IPS DF 6.9 (cell line): ENCODE results near the gene LRRFIP2.

Experiments
- DNase-seq: peaks from one replicate; pipeline ENCODE4 v3.0.0-alpha.2; 2013; ENCODE audit warnings: low read depth, low spot score
- H3K27ac ChIP-seq: one replicate; pipeline ENCODE4 v1.5.1; 2013; ENCODE audit warnings: low read length, control low read depth
- H3K27me3 ChIP-seq: 2 replicates; pipeline ENCODE4 v1.6.1; 2013; ENCODE audit warnings: mild to moderate bottlenecking, low read length; ENCODE audit not compliant: control insufficient read depth, insufficient read depth
- H3K36me3 ChIP-seq: 2 replicates; pipeline ENCODE4 v1.6.1; 2013; ENCODE audit warnings: low read length; ENCODE audit not compliant: control insufficient read depth, insufficient read depth
- H3K4me1 ChIP-seq: 2 replicates; pipeline ENCODE4 v1.6.1; 2013; ENCODE audit warnings: low read length; ENCODE audit not compliant: control insufficient read depth, insufficient read depth
- H3K4me3 ChIP-seq: 2 replicates; pipeline ENCODE4 v1.5.1; 2013; ENCODE audit warnings: mild to moderate bottlenecking, low read length
- H3K9me3 ChIP-seq: 2 replicates; pipeline ENCODE4 v1.6.1; 2013; ENCODE audit warnings: low read length, inconsistent platforms; ENCODE audit not compliant: control insufficient read depth, insufficient read depth
- WGBS: extraction: QIAGEN DNeasy Blood & Tissue Kit; methylation state at CpG from one replicate; pipeline ENCODE4 v1.1.7; 2013; ENCODE audit warnings: mixed read lengths, missing lambda C conversion rate; ENCODE audit not compliant: insufficient read length, insufficient coverage; 5-methylcytosine and 5-hydroxymethylcytosine counted together

LRRFIP2 gene

GRCh38 chr3:37032961-37033360 lies 141.4 kb downstream of the LRRFIP2 start:
- H3K27me3 ChIP-seq, result no peaks in the 10 kb centered on the region
- no peaks in the 10 kb centered on the region for H3K4me1 ChIP-seq
- DNase-seq, result no peak
- H3K36me3 ChIP-seq, result peaks cover 15% of the 10 kb centered on the region; the same call in 1 of the 2 replicates
- H3K27ac ChIP-seq, result no peak overlapping the region
- WGBS, result no CpG with 5 or more reads among the region's 10 CpGs
- H3K4me3 ChIP-seq, result no peak overlapping the region
- no peaks in the 10 kb centered on the region for H3K9me3 ChIP-seq

GRCh38 chr3:37031096-37031682 lies 143.2 kb downstream of the LRRFIP2 start:
- Histone ChIP-seq H3K4me3 (no peak overlapping the region), H3K27me3 (no peaks in the 10 kb centered on the region), H3K4me1 (no peaks in the 10 kb centered on the region), H3K9me3 (no peaks in the 10 kb centered on the region), H3K36me3 (peaks cover 15% of the 10 kb centered on the region; the same call in 1 of the 2 replicates), H3K27ac (no peak overlapping the region)
- DNase-seq, result no peak
- WGBS, result no CpG with 5 or more reads among the region's 7 CpGs

GRCh38 chr3:37030588-37030987 lies 143.8 kb downstream of the LRRFIP2 start:
- Histone ChIP-seq H3K36me3 (peaks cover 15% of the 10 kb centered on the region; the same call in 1 of the 2 replicates), H3K27me3 (no peaks in the 10 kb centered on the region), H3K9me3 (no peaks in the 10 kb centered on the region), H3K4me3 (no peak overlapping the region), H3K27ac (no peak overlapping the region), H3K4me1 (no peaks in the 10 kb centered on the region)
- WGBS, result no CpG with 5 or more reads among the region's 3 CpGs
- no peak for DNase-seq

- H3K27ac ChIP-seq, result no peak overlapping the region
- H3K4me1 ChIP-seq, result no peaks in the 10 kb centered on the region
- H3K36me3 ChIP-seq, result peaks cover 15% of the 10 kb centered on the region; the same call in 1 of the 2 replicates
- H3K27me3 ChIP-seq, result no peaks in the 10 kb centered on the region
- no peaks in the 10 kb centered on the region for H3K9me3 ChIP-seq
- no peak overlapping the region for H3K4me3 ChIP-seq
- no peak for DNase-seq
Measured at GRCh38 chr3:37029516-37030163, 144.7 kb downstream of the LRRFIP2 start.

- H3K9me3 ChIP-seq, result no peaks in the 10 kb centered on the region
- no peaks in the 10 kb centered on the region for H3K4me1 ChIP-seq
- H3K4me3 ChIP-seq, result no peak overlapping the region
- no peak for DNase-seq
- no peaks in the 10 kb centered on the region for H3K27me3 ChIP-seq
- H3K36me3 ChIP-seq, result peaks cover 15% of the 10 kb centered on the region; the same call in 1 of the 2 replicates
- no peak overlapping the region for H3K27ac ChIP-seq
- no CpG with 5 or more reads among the region's 1 CpG for whole genome bisulfite sequencing
Measured at GRCh38 chr3:37029111-37029510, 145.3 kb downstream of the LRRFIP2 start.

- Histone ChIP-seq H3K4me1 (no peaks in the 10 kb centered on the region), H3K4me3 (no peak overlapping the region), H3K27me3 (no peaks in the 10 kb centered on the region), H3K27ac (no peak overlapping the region), H3K9me3 (no peaks in the 10 kb centered on the region), H3K36me3 (peaks cover 15% of the 10 kb centered on the region; the same call in 1 of the 2 replicates)
- no peak for DNase-seq
- WGBS, result no CpG with 5 or more reads among the region's 1 CpG
Measured at GRCh38 chr3:37028329-37028728, 146.1 kb downstream of the LRRFIP2 start.

GRCh38 chr3:37026851-37027250 lies 147.5 kb downstream of the LRRFIP2 start:
- Histone ChIP-seq H3K36me3 (peaks cover 17% of the 10 kb centered on the region; the same call in 1 of the 2 replicates), H3K4me3 (no peak overlapping the region), H3K4me1 (no peaks in the 10 kb centered on the region), H3K9me3 (no peaks in the 10 kb centered on the region), H3K27me3 (no peaks in the 10 kb centered on the region), H3K27ac (no peak overlapping the region)
- DNase-seq, result no peak
- WGBS, result no CpG with 5 or more reads among the region's 5 CpGs

GRCh38 chr3:37025561-37026335 lies 148.6 kb downstream of the LRRFIP2 start:
- no CpG with 5 or more reads among the region's 3 CpGs for WGBS
- Histone ChIP-seq H3K36me3 (peaks cover 17% of the 10 kb centered on the region; the same call in 1 of the 2 replicates), H3K9me3 (no peaks in the 10 kb centered on the region), H3K27me3 (no peaks in the 10 kb centered on the region), H3K4me3 (no peak overlapping the region), H3K4me1 (no peaks in the 10 kb centered on the region), H3K27ac (no peak overlapping the region)
- no peak for DNase-seq

- Histone ChIP-seq H3K27ac (no peak overlapping the region), H3K4me3 (no peak overlapping the region), H3K9me3 (no peaks in the 10 kb centered on the region), H3K27me3 (no peaks in the 10 kb centered on the region), H3K36me3 (peaks cover 19% of the 10 kb centered on the region; the same call in 1 of the 2 replicates), H3K4me1 (no peaks in the 10 kb centered on the region)
- WGBS, result no CpG with 5 or more reads among the region's 3 CpGs
- no peak for DNase-seq
Measured at GRCh38 chr3:37024820-37025405, 149.5 kb downstream of the LRRFIP2 start.

- Histone ChIP-seq H3K27me3 (no peaks in the 10 kb centered on the region), H3K27ac (no peak overlapping the region), H3K4me3 (no peak overlapping the region), H3K4me1 (no peaks in the 10 kb centered on the region), H3K9me3 (no peaks in the 10 kb centered on the region), H3K36me3 (peaks cover 19% of the 10 kb centered on the region; the same call in 1 of the 2 replicates)
- WGBS, result 100% methylated on average over 1 of the region's 2 CpGs
- DNase-seq, result no peak
Measured at GRCh38 chr3:37024092-37024491, 150.3 kb downstream of the LRRFIP2 start.
